GM23248 (cell line): ENCODE results near the gene POLR2M.

Experiments
- EZH2 ChIP-seq: fragments of 200-600 bp; sonication (generic); IDR thresholded peaks from 2 replicates; pipeline ENCODE4 v1.6.1; 2018; ENCODE audit warnings: antibody characterized with exemption, mild to moderate bottlenecking; ENCODE audit not compliant: insufficient read depth, poor library complexity, severe bottlenecking
- EZH2phosphoT487 ChIP-seq: fragments of 200-600 bp; sonication (generic); IDR thresholded peaks from 2 replicates; pipeline ENCODE4 v1.6.1; 2018; ENCODE audit warnings: antibody characterized with exemption, moderate library complexity, mild to moderate bottlenecking, low read depth; ENCODE audit not compliant: insufficient read depth

- no peak for TF ChIP-seq EZH2phosphoT487
- TF ChIP-seq EZH2 = no peak
Measured at GRCh38 chr15:57690341-57690966, 16.1 kb upstream of the POLR2M start.
